ENCODE measurements around the gene SERINC1.

DNA sequence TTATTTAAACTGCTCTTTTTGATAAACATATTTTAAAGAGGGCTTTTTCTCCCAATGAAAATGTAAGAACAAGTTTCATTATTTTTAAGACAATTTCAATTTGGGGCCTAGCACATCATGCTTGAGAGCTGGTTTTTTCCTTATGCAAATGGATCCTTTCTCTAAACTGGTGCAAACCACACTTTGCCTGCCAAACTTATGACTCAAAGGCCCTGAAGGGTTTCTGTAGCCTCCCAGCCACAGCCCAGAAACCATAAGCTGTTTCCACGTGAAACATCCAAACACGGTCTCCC, 72.6 kb downstream of the SERINC1 start:
- no peak for TF ChIP-seq POLR2A (IDR thresholded peaks at IDR 0.05)
- TF ChIP-seq, protein P1, sequence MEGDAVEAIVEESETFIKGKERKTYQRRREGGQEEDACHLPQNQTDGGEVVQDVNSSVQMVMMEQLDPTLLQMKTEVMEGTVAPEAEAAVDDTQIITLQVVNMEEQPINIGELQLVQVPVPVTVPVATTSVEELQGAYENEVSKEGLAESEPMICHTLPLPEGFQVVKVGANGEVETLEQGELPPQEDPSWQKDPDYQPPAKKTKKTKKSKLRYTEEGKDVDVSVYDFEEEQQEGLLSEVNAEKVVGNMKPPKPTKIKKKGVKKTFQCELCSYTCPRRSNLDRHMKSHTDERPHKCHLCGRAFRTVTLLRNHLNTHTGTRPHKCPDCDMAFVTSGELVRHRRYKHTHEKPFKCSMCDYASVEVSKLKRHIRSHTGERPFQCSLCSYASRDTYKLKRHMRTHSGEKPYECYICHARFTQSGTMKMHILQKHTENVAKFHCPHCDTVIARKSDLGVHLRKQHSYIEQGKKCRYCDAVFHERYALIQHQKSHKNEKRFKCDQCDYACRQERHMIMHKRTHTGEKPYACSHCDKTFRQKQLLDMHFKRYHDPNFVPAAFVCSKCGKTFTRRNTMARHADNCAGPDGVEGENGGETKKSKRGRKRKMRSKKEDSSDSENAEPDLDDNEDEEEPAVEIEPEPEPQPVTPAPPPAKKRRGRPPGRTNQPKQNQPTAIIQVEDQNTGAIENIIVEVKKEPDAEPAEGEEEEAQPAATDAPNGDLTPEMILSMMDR (IDR thresholded peaks at IDR 0.05): peak in 1 of 6 experiments; percentile 12

Data from esophagus squamous epithelium (tissue), 4 donors.